ENCODE results near the gene MGP.

GRCh38 chr12:14915736-14916135, 30.1 kb upstream of the MGP start:
- no peak for TF ChIP-seq CTCF (IDR thresholded peaks at IDR 0.05)
- no peak for TF ChIP-seq POLR2A (IDR thresholded peaks at IDR 0.05)
- no peak for TF ChIP-seq EP300 (IDR thresholded peaks at IDR 0.05; ENCODE audit: low read depth)

Measured in transverse colon (tissue), 3 donors.